ENCODE measurements around the gene RAB3GAP1. TPM values are rescaled to one million over a fixed set of nuclear protein-coding genes. Genes with fewer than 3 reads are reported as not detected.

Gene RAB3GAP1
- total and polyA plus RNA-seq, 2 of the 4 experiments (the other 2 are of a cell fraction), result 21.2 to 65.8 TPM

GRCh38 chr2:135078417-135078816, 26.3 kb downstream of the RAB3GAP1 start:
- Histone ChIP-seq H2BK20ac (ENCODE audit: low read depth, low read length) (no peak overlapping the region), H3K14ac (replicated peaks; ENCODE audit: low read depth, low read length) (no peak overlapping the region), H3K27me3 (ENCODE audit: control insufficient read depth, insufficient read depth, low read length) (no peaks in the 10 kb centered on the region), H2AK9ac (replicated peaks; ENCODE audit: low read depth, low read length, poor library complexity) (no peak overlapping the region), H3K9me1 (ENCODE audit: insufficient read depth, low read length) (0 out of 2 replicates have a peak, but pooled peaks cover 2% of the 10 kb centered on the region), H3K4me2 (ENCODE audit: low read depth, low read length) (no peak overlapping the region), H4K91ac (ENCODE audit: insufficient read depth, low read depth, low read length) (no peak overlapping the region), H4K20me1 (ENCODE audit: insufficient read depth, low read length) (peaks cover 5% of the 10 kb centered on the region; the same call in 1 of the 2 replicates), H2BK120ac (ENCODE audit: low read depth, low read length) (no peak overlapping the region), H3K79me1 (ENCODE audit: low read depth in 1 of 2, low read length in 2 of 2) (peaks cover 30 to 37% of the 10 kb centered on the region in 2 experiments), H2BK5ac (ENCODE audit: low read depth, low read length, poor library complexity, severe bottlenecking) (no peak overlapping the region), H3K4me1 (ENCODE audit: control insufficient read depth, insufficient read depth, low read length) (no peaks in the 10 kb centered on the region), H3K9me3 (ENCODE audit: control insufficient read depth, insufficient read depth, low read length) (peaks cover under 1% of the 10 kb centered on the region; the same call in 1 of the 2 replicates), H4K5ac (ENCODE audit: low read depth, low read length) (no peak overlapping the region), H3K4me3 (ENCODE audit: insufficient read depth, low read depth, low read length) (no peak overlapping the region), H3K23ac (ENCODE audit: low read depth, low read length) (no peak overlapping the region), H3K18ac (ENCODE audit: low read depth, low read length) (no peak overlapping the region), H3K56ac (ENCODE audit: extremely low read depth, insufficient read depth, low read length) (no peak overlapping the region), H2AFZ (replicated peaks; ENCODE audit: low read length, poor library complexity) (no peak overlapping the region), H3K9ac (ENCODE audit: low read depth, low read length) (no peak overlapping the region), H3K27ac (ENCODE audit: insufficient read depth, low read length) (no peak overlapping the region), H2BK15ac (ENCODE audit: low read depth, low read length) (no peak overlapping the region), H3K36me3 (ENCODE audit: control insufficient read depth, insufficient read depth, low read length) (peaks cover 8% of the 10 kb centered on the region), H2AK5ac (ENCODE audit: low read depth, low read length) (no peak overlapping the region), H3K4ac (ENCODE audit: low read depth, low read length) (no peak overlapping the region), H4K8ac (ENCODE audit: low read depth in 2 of 2, low read length in 2 of 2) (no peak overlapping the region)
- BruUV-seq (replicated peaks), result no TSS peak
- in situ Hi-C loops (cut with MboI; ENCODE audit: low sequenced_read_pairs) (no loop called here), intact Hi-C loops (cut with micrococcal nuclease) (no loop called here), dilution Hi-C loops (cut with HindIII; ENCODE audit: low sequenced_read_pairs, unreplicated experiment) (no loop called here)
- TF ChIP-seq RAD21 (IDR thresholded peaks at IDR 0.05; ENCODE audit: low read length) (no peak), MAFK (IDR thresholded peaks at IDR 0.05; ENCODE audit: low read depth, low read length) (no peak), MXI1 (IDR thresholded peaks at IDR 0.05; ENCODE audit: borderline replicate concordance, low read depth, low read length) (no peak), POLR2A (IDR thresholded peaks at IDR 0.05; ENCODE audit: low read depth, low read length) (no peak), USF2 (IDR thresholded peaks at IDR 0.05; ENCODE audit: low read depth, low read length) (no peak), CHD1 (IDR thresholded peaks at IDR 0.05; ENCODE audit: low read depth, low read length) (no peak), BHLHE40 (IDR thresholded peaks at IDR 0.05; ENCODE audit: low read depth, low read length) (no peak), RFX5 (IDR thresholded peaks at IDR 0.05; ENCODE audit: low read depth, low read length) (no peak), ELK1 (IDR thresholded peaks at IDR 0.05; ENCODE audit: borderline replicate concordance, low read depth, low read length) (no peak), CTCF (conservative IDR thresholded peaks at IDR 0.05; ENCODE audit: low read depth, low read length) (no peak), FOS (IDR thresholded peaks at IDR 0.05; ENCODE audit: low read depth, low read length) (no peak), CEBPB (IDR thresholded peaks at IDR 0.05; ENCODE audit: low read depth, low read length) (no peak)
- ATAC-seq (ENCODE audit: low read depth), result no peak
- no peak for DNase-seq
- POLR2A ChIA-PET (ENCODE audit: unreplicated experiment), result no interaction called here
- CTCF ChIA-PET, result no interaction called here
